ENCODE data around the gene ANAPC5.

- TF ChIP-seq, protein P1, sequence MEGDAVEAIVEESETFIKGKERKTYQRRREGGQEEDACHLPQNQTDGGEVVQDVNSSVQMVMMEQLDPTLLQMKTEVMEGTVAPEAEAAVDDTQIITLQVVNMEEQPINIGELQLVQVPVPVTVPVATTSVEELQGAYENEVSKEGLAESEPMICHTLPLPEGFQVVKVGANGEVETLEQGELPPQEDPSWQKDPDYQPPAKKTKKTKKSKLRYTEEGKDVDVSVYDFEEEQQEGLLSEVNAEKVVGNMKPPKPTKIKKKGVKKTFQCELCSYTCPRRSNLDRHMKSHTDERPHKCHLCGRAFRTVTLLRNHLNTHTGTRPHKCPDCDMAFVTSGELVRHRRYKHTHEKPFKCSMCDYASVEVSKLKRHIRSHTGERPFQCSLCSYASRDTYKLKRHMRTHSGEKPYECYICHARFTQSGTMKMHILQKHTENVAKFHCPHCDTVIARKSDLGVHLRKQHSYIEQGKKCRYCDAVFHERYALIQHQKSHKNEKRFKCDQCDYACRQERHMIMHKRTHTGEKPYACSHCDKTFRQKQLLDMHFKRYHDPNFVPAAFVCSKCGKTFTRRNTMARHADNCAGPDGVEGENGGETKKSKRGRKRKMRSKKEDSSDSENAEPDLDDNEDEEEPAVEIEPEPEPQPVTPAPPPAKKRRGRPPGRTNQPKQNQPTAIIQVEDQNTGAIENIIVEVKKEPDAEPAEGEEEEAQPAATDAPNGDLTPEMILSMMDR (IDR thresholded peaks at IDR 0.05): no peak
- no peak for TF ChIP-seq POLR2A (IDR thresholded peaks at IDR 0.05)
These were observed 73.2 kb downstream of the ANAPC5 start for GRCh38 chr12:121279071-121279375.
